ENCODE data around the gene PLTP.

DNA sequence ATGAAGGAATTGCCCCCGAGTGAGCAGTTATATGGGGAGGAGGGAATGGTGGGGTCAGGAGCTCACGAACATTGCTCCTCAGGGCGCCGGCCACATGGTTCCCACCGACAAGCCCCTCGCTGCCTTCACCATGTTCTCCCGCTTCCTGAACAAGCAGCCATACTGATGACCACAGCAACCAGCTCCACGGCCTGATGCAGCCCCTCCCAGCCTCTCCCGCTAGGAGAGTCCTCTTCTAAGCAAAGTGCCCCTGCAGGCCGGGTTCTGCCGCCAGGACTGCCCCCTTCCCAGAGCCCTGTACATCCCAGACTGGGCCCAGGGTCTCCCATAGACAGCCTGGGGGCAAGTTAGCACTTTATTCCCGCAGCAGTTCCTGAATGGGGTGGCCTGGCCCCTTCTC is 13.7 kb downstream of the PLTP start:
- TF ChIP-seq, protein P1, sequence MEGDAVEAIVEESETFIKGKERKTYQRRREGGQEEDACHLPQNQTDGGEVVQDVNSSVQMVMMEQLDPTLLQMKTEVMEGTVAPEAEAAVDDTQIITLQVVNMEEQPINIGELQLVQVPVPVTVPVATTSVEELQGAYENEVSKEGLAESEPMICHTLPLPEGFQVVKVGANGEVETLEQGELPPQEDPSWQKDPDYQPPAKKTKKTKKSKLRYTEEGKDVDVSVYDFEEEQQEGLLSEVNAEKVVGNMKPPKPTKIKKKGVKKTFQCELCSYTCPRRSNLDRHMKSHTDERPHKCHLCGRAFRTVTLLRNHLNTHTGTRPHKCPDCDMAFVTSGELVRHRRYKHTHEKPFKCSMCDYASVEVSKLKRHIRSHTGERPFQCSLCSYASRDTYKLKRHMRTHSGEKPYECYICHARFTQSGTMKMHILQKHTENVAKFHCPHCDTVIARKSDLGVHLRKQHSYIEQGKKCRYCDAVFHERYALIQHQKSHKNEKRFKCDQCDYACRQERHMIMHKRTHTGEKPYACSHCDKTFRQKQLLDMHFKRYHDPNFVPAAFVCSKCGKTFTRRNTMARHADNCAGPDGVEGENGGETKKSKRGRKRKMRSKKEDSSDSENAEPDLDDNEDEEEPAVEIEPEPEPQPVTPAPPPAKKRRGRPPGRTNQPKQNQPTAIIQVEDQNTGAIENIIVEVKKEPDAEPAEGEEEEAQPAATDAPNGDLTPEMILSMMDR (IDR thresholded peaks at IDR 0.05; ENCODE audit: insufficient read depth, low read depth, low read length) = no peak
- no peak for TF ChIP-seq EZH2 (IDR thresholded peaks at IDR 0.05; ENCODE audit: insufficient read depth, low read length)

All from astrocyte (in vitro differentiated cells and primary cell).